Naive thymus-derived CD4-positive, alpha-beta T cell (primary cell): ENCODE results near the gene SLC44A4. TPM values are rescaled to one million over a fixed set of nuclear protein-coding genes. Genes with fewer than 3 reads are reported as not detected.
"Not testable (repeated sequence)": the region's sequence is repeated elsewhere in the genome, so short reads cannot be mapped to it uniquely, and the experiment has no call there.

Experiments
- ATAC-seq: fragments of 150-1000 bp; cut with Tn5 transposase; 2 replicates; pipeline ENCODE4 v1.10.0; 2021; ENCODE audit warnings: mild to moderate bottlenecking, moderate library complexity
- CTCF ChIA-PET: fragments of 350-600 bp; sonication (Branson Sonifier 250); formaldehyde crosslinking; loops from one replicate; lab custom pipeline; 2021; ENCODE audit warnings: antibody characterized with exemption; lab: Charles Lee
- POLR2A ChIA-PET: fragments of 350-600 bp; sonication (Branson Sonifier 250); formaldehyde crosslinking; loops from one replicate; lab custom pipeline; 2021; ENCODE audit warnings: antibody characterized with exemption, inconsistent platforms; lab: Charles Lee
- DNase-seq, 9 donors: peaks; one replicate each; pipeline versions ENCODE4 v3.0.0 to v3.0.0-alpha.2; 2020 to 2022; ENCODE audit warnings: mixed read lengths in 1 of 9
- H3K27ac ChIP-seq: one replicate; pipeline ENCODE4 v1.7.0; 2013; ENCODE audit warnings: mild to moderate bottlenecking, low read depth, low read length, moderate library complexity
- H3K27me3 ChIP-seq, 2 donors: one replicate each; pipeline ENCODE4 v1.7.0; 2013; ENCODE audit warnings: low read length in 2 of 2, mild to moderate bottlenecking in 2 of 2, moderate library complexity in 2 of 2; ENCODE audit not compliant: control insufficient read depth in 2 of 2, insufficient read depth in 2 of 2
- H3K36me3 ChIP-seq, 3 experiments: 1 replicate in 2 of 3; 2 replicates in 1 of 3; pipeline ENCODE4 v1.7.0; 2013; ENCODE audit warnings: low read length in 3 of 3, mild to moderate bottlenecking in 3 of 3, moderate library complexity in 1 of 3; ENCODE audit not compliant: insufficient read depth in 3 of 3, control insufficient read depth in 2 of 3
- H3K4me1 ChIP-seq, 2 donors: one replicate each; pipeline ENCODE4 v1.7.0; 2013; ENCODE audit warnings: low read length in 2 of 2, mild to moderate bottlenecking in 2 of 2, moderate library complexity in 1 of 2; ENCODE audit not compliant: control insufficient read depth in 2 of 2, insufficient read depth in 2 of 2
- H3K4me3 ChIP-seq: 2 replicates; pipeline ENCODE4 v1.7.0; 2013; ENCODE audit warnings: mild to moderate bottlenecking, low read length
- H3K9me3 ChIP-seq, 3 experiments: 1 replicate in 2 of 3; 2 replicates in 1 of 3; pipeline ENCODE4 v1.7.0; 2013; ENCODE audit warnings: low read length in 3 of 3; ENCODE audit not compliant: control insufficient read depth in 2 of 3
- H3K27ac Mint-ChIP-seq, 9 donors: one replicate each; pipeline ENCODE4 v1.8.0; 2020 to 2022; ENCODE audit warnings: mixed read lengths in 9 of 9, mild to moderate bottlenecking in 8 of 9, moderate library complexity in 5 of 9, inconsistent platforms in 2 of 9
- H3K27me3 Mint-ChIP-seq, 5 donors: one replicate each; pipeline ENCODE4 v1.8.0; 2021 to 2022; ENCODE audit warnings: mixed read lengths in 5 of 5, mild to moderate bottlenecking in 1 of 5
- H3K36me3 Mint-ChIP-seq, 5 donors: one replicate each; pipeline ENCODE4 v1.8.0; 2020 to 2022; ENCODE audit warnings: mixed read lengths in 5 of 5, mild to moderate bottlenecking in 3 of 5, inconsistent platforms in 1 of 5
- H3K4me1 Mint-ChIP-seq, 7 donors: one replicate each; pipeline ENCODE4 v1.8.0; 2020 to 2022; ENCODE audit warnings: mixed read lengths in 7 of 7, mild to moderate bottlenecking in 3 of 7, inconsistent platforms in 1 of 7
- H3K4me3 Mint-ChIP-seq, 10 donors: one replicate each; pipeline ENCODE4 v1.8.0; 2020 to 2022; ENCODE audit warnings: mild to moderate bottlenecking in 10 of 10, mixed read lengths in 10 of 10, moderate library complexity in 6 of 10, inconsistent platforms in 2 of 10
- H3K9me3 Mint-ChIP-seq, 11 donors: one replicate each; pipeline ENCODE4 v1.8.0; 2020 to 2022; ENCODE audit warnings: mixed read lengths in 11 of 11, mild to moderate bottlenecking in 4 of 11, inconsistent platforms in 1 of 11, moderate library complexity in 1 of 11
- intact Hi-C, 2 donors: fragments of 100-400 bp; cut with micrococcal nuclease; formaldehyde crosslinking; loops; one replicate each; pipeline ENCODE4 v1.15.1; 2023
- polyA plus RNA-seq, 2 donors: library from polyadenylated mRNA; unstranded; fragments of 300-500 nt; fragmentation: Illumina TruSeq; gene quantifications; one replicate each; pipeline ENCODE4 v1.2.3, GENCODE V29; 2021
- total RNA-seq, 6 experiments: library from RNA in 5 of 6; stranded (reverse) in 5 of 6; gene quantifications; 1 replicate in 5 of 6; 2 replicates in 1 of 6; pipeline ENCODE4 v1.2.3 and lab custom pipeline; 2021 to 2026

The SLC44A4 gene
- total and polyA plus RNA-seq, 7 experiments from 2014 or later, result not detected

DNA sequence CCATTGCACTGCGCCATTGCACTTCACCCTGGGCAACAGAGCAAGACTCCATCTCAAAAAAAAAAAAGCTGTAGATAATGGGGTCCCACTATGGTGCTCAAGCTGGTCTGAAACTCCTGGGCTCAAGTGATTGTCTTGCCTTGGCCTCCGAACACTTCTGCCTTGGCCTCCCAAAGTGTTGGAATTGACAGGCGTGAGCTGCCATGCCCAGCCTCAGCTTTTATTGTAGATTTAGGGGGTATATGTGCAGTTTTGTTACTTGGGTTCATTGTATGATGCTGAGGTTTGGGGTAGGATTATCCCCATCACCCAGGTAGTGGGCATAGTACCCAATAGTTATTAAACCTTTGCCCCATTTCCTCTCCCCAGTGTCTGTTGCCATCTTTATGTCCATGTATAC is 39.8 kb downstream of the SLC44A4 start:
- Mint-ChIP-seq H3K9me3 (no peaks in the 10 kb centered on the region), H3K27me3 (no peaks in the 10 kb centered on the region), H3K4me3 (peak overlapping the region in 9 of 10 donors; percentile 0 to 58 (median 27)), H3K4me1 (peaks cover 26 to 47% (median 38%) of the 10 kb centered on the region in 7 donors), H3K27ac (peak overlapping the region in 6 of 9 donors; percentile 13 to 78 (median 56)), H3K36me3 (peaks cover 3 to 40% (median 24%) of the 10 kb centered on the region in 5 donors)
- Histone ChIP-seq H3K4me3 (no peak overlapping the region), H3K9me3 (no peaks in the 10 kb centered on the region), H3K27ac (peak overlapping the region; percentile 25), H3K4me1 (peaks cover 30 to 34% of the 10 kb centered on the region in 2 donors), H3K36me3 (peaks cover 0 to 53% (median 14%) of the 10 kb centered on the region in 3 experiments), H3K27me3 (no peaks in the 10 kb centered on the region)
- intact Hi-C loops, result loop anchor here (5.0 to 10.0 kb wide), 4 partner anchors 118 to 1016 kb away; partner anchors contain the start of genes MICA (in 1 of the 2), MICB (in 1 of the 2), NELFE (in 1 of the 2) and PSMB9 (in 1 of the 2)
- ATAC-seq (no peak), DNase-seq (no peak)
- CTCF ChIA-PET, result interaction anchor here (1.6 to 2.1 kb wide), 2 partner anchors 187 to 240 kb away, joined by 3 to 8 read pairs; no protein-coding TSS in a partner anchor
- POLR2A ChIA-PET, result interaction anchor here (0.6 to 2.1 kb wide), 9 partner anchors 9 to 1342 kb away, joined by 3 to 12 read pairs (median 3); partner anchors contain the start of genes BAG6, NELFE, NEU1 and SKIC2

GRCh38 chr6:31838114-31838553 is 40.7 kb downstream of the SLC44A4 start:
- ChIA-PET POLR2A (interaction anchor here (0.6 to 2.1 kb wide), 7 partner anchors 8 to 1731 kb away, joined by 3 to 12 read pairs (median 3); partner anchors contain the start of genes BAG6, NELFE, NEU1 and SKIC2), CTCF (interaction anchor here (2.1 kb wide), 1 partner anchor 240 kb away, joined by 8 read pairs; no protein-coding TSS in a partner anchor)
- H3K9me3 ChIP-seq, H3K9me3 Mint-ChIP-seq, DNase-seq, ATAC-seq, H3K27me3 ChIP-seq, H3K4me3 ChIP-seq, H3K27me3 Mint-ChIP-seq: not testable (repeated sequence)
- peaks cover 34% of the 10 kb centered on the region in 2 donors for H3K4me1 ChIP-seq
- Mint-ChIP-seq H3K27ac (peak overlapping the region in 4 of 9 donors; percentile 97 to 100 (median 100)), H3K36me3 (peaks cover 3 to 40% (median 24%) of the 10 kb centered on the region in 5 donors), H3K4me3 (peak overlapping the region in 9 of 10 donors; percentile 13 to 99 (median 99)), H3K4me1 (peaks cover 26 to 47% (median 39%) of the 10 kb centered on the region in 7 donors)
- peaks cover 0 to 53% (median 14%) of the 10 kb centered on the region in 3 experiments for H3K36me3 ChIP-seq
- peak overlapping the region; percentile 92 for H3K27ac ChIP-seq
- intact Hi-C loops, result loop anchor here (5.0 to 10.0 kb wide), 4 partner anchors 119 to 1017 kb away; partner anchors contain the start of genes MICA (in 1 of the 2), MICB (in 1 of the 2), NELFE (in 1 of the 2) and PSMB9 (in 1 of the 2)

GRCh38 chr6:31837369-31838113 is 41.3 kb downstream of the SLC44A4 start:
- ChIA-PET CTCF (interaction anchor here (0.5 to 1.7 kb wide), 3 partner anchors 25 to 476 kb away, joined by 3 to 7 read pairs (median 4); partner anchors contain the start of gene NEU1), POLR2A (interaction anchor here (0.6 to 1.5 kb wide), 10 partner anchors 7 to 1732 kb away, joined by 3 to 7 read pairs (median 4); partner anchors contain the start of genes ABHD16A, DDX39B, LSM2 and LTA)
- ATAC-seq, result no peak
- Mint-ChIP-seq H3K9me3 (no peaks in the 10 kb centered on the region), H3K4me1 (peaks cover 26 to 47% (median 39%) of the 10 kb centered on the region in 7 donors), H3K36me3 (peaks cover 3 to 40% (median 24%) of the 10 kb centered on the region in 5 donors), H3K4me3 (peak overlapping the region; percentile 84 to 99 (median 99)), H3K27me3 (no peaks in the 10 kb centered on the region), H3K27ac (peak overlapping the region; percentile 91 to 100 (median 99))
- Histone ChIP-seq H3K27me3 (no peaks in the 10 kb centered on the region), H3K9me3 (no peaks in the 10 kb centered on the region), H3K36me3 (peaks cover 0 to 53% (median 14%) of the 10 kb centered on the region in 3 experiments), H3K4me3 (peak overlapping the region; percentile 56), H3K27ac (peak overlapping the region; percentile 92), H3K4me1 (peaks cover 34% of the 10 kb centered on the region in 2 donors)
- DNase-seq, result no peak
- intact Hi-C loops, result loop anchor here (5.0 to 10.0 kb wide), 4 partner anchors 120 to 1017 kb away; partner anchors contain the start of genes MICA (in 1 of the 2), MICB (in 1 of the 2), NELFE (in 1 of the 2) and PSMB9 (in 1 of the 2)

GRCh38 chr6:31836474-31837368 is 42.1 kb downstream of the SLC44A4 start:
- peaks cover 34 to 35% of the 10 kb centered on the region in 2 donors for H3K4me1 ChIP-seq
- peaks cover 26 to 47% (median 39%) of the 10 kb centered on the region in 7 donors for H3K4me1 Mint-ChIP-seq

DNA sequence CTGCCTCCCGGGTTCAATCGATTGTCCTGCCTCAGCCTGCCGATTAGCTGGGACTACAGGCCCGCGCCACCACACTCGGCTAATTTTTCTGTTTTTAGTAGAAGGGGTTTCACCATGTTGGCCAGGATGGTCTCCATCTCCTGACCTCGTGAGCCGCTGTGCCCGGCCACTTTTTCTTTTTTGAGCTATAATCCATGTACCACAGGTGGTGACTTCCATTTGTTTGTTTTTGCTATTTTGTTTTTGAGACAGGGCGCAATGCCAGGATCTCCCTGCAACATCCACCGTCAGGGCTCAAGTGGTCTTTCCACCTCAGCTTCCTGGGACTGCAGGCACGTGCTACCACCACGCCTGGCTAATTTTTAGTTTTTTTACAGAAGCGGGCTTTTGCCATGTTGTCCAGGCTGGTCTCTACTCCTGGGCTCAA is 42.7 kb downstream of the SLC44A4 start:
- H3K36me3 ChIP-seq, result peaks cover 0 to 50% (median 14%) of the 10 kb centered on the region in 3 experiments
- H3K4me3 ChIP-seq, result peak overlapping the region; percentile 56
- Mint-ChIP-seq H3K4me3 (peak overlapping the region; percentile 84 to 99 (median 99)), H3K27ac (peak overlapping the region; percentile 91 to 100 (median 99)), H3K9me3 (no peaks in the 10 kb centered on the region), H3K36me3 (peaks cover 3 to 40% (median 24%) of the 10 kb centered on the region in 5 donors), H3K4me1 (peaks cover 26 to 49% (median 40%) of the 10 kb centered on the region in 7 donors), H3K27me3 (no peaks in the 10 kb centered on the region)
- ChIA-PET CTCF (interaction anchor here (0.7 to 1.7 kb wide), 2 partner anchors 27 to 248 kb away, joined by 3 to 7 read pairs; partner anchors contain the start of gene NEU1), POLR2A (interaction anchor here (0.7 to 3.7 kb wide), 14 partner anchors 9 to 318 kb away, joined by 3 to 21 read pairs (median 5); partner anchors contain the start of genes ABHD16A, CSNK2B, DDAH2 and DDX39B)
- peak overlapping the region; percentile 92 for H3K27ac ChIP-seq
- intact Hi-C loops, result loop anchor here (5.0 to 10.0 kb wide), 4 partner anchors 121 to 1019 kb away; partner anchors contain the start of genes MICA (in 1 of the 2), MICB (in 1 of the 2), NELFE (in 1 of the 2) and PSMB9 (in 1 of the 2)
- H3K9me3 ChIP-seq, result no peaks in the 10 kb centered on the region
- DNase-seq (no peak), ATAC-seq (no peak)
- H3K4me1 ChIP-seq, result peaks cover 35 to 42% of the 10 kb centered on the region in 2 donors
- no peaks in the 10 kb centered on the region for H3K27me3 ChIP-seq

More at GRCh38 chr6:31836474-31837368, 42.1 kb downstream of the SLC44A4 start:
- Mint-ChIP-seq H3K27me3 (no peaks in the 10 kb centered on the region), H3K9me3 (no peaks in the 10 kb centered on the region), H3K4me3 (peak overlapping the region; percentile 84 to 99 (median 99)), H3K36me3 (peaks cover 3 to 40% (median 24%) of the 10 kb centered on the region in 5 donors), H3K27ac (peak overlapping the region; percentile 91 to 100 (median 99))
- ATAC-seq (no peak), DNase-seq (peak in 1 of 9 donors; percentile 42)
- Histone ChIP-seq H3K27me3 (no peaks in the 10 kb centered on the region), H3K27ac (peak overlapping the region; percentile 92), H3K9me3 (no peaks in the 10 kb centered on the region), H3K36me3 (peaks cover 0 to 53% (median 14%) of the 10 kb centered on the region in 3 experiments), H3K4me3 (peak overlapping the region; percentile 56)
- intact Hi-C loops, result loop anchor here (5.0 to 10.0 kb wide), 4 partner anchors 121 to 1018 kb away; partner anchors contain the start of genes MICA (in 1 of the 2), MICB (in 1 of the 2), NELFE (in 1 of the 2) and PSMB9 (in 1 of the 2)
- CTCF ChIA-PET, result interaction anchor here (0.5 to 1.7 kb wide), 4 partner anchors 26 to 475 kb away, joined by 3 to 7 read pairs (median 4); partner anchors contain the start of gene NEU1
- POLR2A ChIA-PET, result interaction anchor here (0.6 to 3.7 kb wide), 14 partner anchors 10 to 296 kb away, joined by 3 to 21 read pairs (median 5); partner anchors contain the start of genes ABHD16A, CSNK2B, DDAH2 and DDX39B
